Left ventricle myocardium inferior (tissue), 1 donor: ENCODE results near the gene STK11. TPM values are rescaled to one million over a fixed set of nuclear protein-coding genes. Genes with fewer than 3 reads are reported as not detected.

Experiments
- DNase-seq: peaks from one replicate; pipeline ENCODE4 v3.0.0-alpha.2; 2020
- H3K27ac ChIP-seq: fragments of 200-600 bp; replicated peaks from 2 replicates; pipeline ENCODE4 v1.8.0; 2021
- H3K27me3 ChIP-seq: fragments of 200-600 bp; 2 replicates; pipeline ENCODE4 v1.8.0; 2021; ENCODE audit warnings: low read depth
- H3K36me3 ChIP-seq: fragments of 200-600 bp; 2 replicates; pipeline ENCODE4 v1.8.0; 2021
- H3K4me1 ChIP-seq: fragments of 200-600 bp; 2 replicates; pipeline ENCODE4 v1.8.0; 2021
- H3K4me3 ChIP-seq: fragments of 200-600 bp; 2 replicates; pipeline ENCODE4 v1.8.0; 2021; ENCODE audit warnings: mild to moderate bottlenecking, moderate library complexity
- H3K9me3 ChIP-seq: fragments of 200-600 bp; replicated peaks from 2 replicates; pipeline ENCODE4 v1.8.0; 2021
- intact Hi-C: fragments of 100-400 bp; cut with micrococcal nuclease; formaldehyde crosslinking; loops from one replicate; pipeline ENCODE4 v1.11.0; 2022
- total RNA-seq: library from RNA; stranded (reverse); fragmentation: NEBNext Ultra II Directional; extraction: Animal tissue kit (Norgen Biotek cat#: 25700); gene quantifications from one replicate; pipeline ENCODE4 v1.2.1, GENCODE V29; 2021
- TF ChIP-seq, protein P1 (sequence below): fragments of 200-600 bp; IDR thresholded peaks from 2 replicates; pipeline ENCODE4 v1.8.0; 2021; ENCODE audit warnings: antibody characterized with exemption, mild to moderate bottlenecking, borderline replicate concordance
- donor health status: DM: no; HTN: yes; CAD: no; lungs with severe emphysema.

Gene STK11
- total RNA-seq, 1 donor from 2014 or later, result 50.1 TPM

GRCh38 chr19:1239796-1240737 is 34.5 kb downstream of the STK11 start:
- Histone ChIP-seq H3K9me3 (no peaks in the 10 kb centered on the region), H3K4me1 (peaks cover 75% of the 10 kb centered on the region), H3K4me3 (peak overlapping the region; percentile 90), H3K36me3 (no peaks in the 10 kb centered on the region), H3K27me3 (peaks cover 6% of the 10 kb centered on the region), H3K27ac (peak overlapping the region; percentile 100)
- intact Hi-C loops, result no loop called here
- peak; percentile 90 for DNase-seq
- TF ChIP-seq, protein P1, sequence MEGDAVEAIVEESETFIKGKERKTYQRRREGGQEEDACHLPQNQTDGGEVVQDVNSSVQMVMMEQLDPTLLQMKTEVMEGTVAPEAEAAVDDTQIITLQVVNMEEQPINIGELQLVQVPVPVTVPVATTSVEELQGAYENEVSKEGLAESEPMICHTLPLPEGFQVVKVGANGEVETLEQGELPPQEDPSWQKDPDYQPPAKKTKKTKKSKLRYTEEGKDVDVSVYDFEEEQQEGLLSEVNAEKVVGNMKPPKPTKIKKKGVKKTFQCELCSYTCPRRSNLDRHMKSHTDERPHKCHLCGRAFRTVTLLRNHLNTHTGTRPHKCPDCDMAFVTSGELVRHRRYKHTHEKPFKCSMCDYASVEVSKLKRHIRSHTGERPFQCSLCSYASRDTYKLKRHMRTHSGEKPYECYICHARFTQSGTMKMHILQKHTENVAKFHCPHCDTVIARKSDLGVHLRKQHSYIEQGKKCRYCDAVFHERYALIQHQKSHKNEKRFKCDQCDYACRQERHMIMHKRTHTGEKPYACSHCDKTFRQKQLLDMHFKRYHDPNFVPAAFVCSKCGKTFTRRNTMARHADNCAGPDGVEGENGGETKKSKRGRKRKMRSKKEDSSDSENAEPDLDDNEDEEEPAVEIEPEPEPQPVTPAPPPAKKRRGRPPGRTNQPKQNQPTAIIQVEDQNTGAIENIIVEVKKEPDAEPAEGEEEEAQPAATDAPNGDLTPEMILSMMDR, result peak; percentile 93

GRCh38 chr19:1240925-1241324 is 35.3 kb downstream of the STK11 start:
- Histone ChIP-seq H3K9me3 (no peaks in the 10 kb centered on the region), H3K27ac (peak overlapping the region; percentile 100), H3K4me1 (peaks cover 83% of the 10 kb centered on the region), H3K27me3 (peaks cover 6% of the 10 kb centered on the region), H3K36me3 (no peaks in the 10 kb centered on the region), H3K4me3 (peak overlapping the region; percentile 90)
- TF ChIP-seq, protein P1, result no peak
- intact Hi-C loops, result no loop called here
- DNase-seq, result no peak

DNA sequence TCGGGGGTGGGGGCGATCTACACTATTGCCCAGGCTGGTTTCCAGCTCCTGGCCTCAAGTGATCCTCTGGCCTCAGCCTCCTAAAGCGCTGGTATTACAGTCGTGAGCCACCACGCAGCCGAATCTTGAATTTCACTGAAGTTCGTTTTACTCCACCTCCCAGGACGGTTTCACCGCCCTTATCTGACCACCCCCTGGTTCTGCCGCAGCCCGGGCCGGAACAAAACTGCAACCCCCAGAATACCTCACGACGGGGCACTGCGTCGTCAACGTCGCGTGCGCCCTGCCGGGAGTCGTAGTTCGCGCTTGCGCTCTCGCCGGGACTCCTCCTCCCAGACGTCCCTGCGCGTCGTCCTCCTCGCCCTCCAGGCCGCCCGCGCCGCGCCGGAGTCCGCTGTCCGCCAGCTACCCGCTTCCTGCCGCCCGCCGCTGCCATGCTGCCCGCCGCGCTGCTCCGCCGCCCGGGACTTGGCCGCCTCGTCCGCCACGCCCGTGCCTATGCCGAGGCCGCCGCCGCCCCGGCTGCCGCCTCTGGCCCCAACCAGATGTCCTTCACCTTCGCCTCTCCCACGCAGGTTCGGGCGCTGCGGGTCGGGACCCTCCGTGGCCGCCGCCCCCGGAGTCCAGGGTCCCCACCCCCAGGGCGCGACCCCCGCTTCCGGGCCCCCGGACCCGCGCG is 36.0 kb downstream of the STK11 start, which contains the start of gene ATP5F1D:
ATP5F1D (plus strand) TSS at position 335 of the 679 bp plus-strand sequence; CDS start at position 435, 100 bp downstream.
- TF ChIP-seq, protein P1, result no peak
- Histone ChIP-seq H3K4me3 (peak within 1 kb of the TSS; percentile 90), H3K27ac (peak within 1 kb of the TSS; percentile 100), H3K36me3 (no peaks in the 10 kb centered on the region), H3K9me3 (no peaks in the 10 kb centered on the region), H3K27me3 (peaks cover 6% of the 10 kb centered on the region), H3K4me1 (peaks cover 87% of the 10 kb centered on the region)
- peak; percentile 96 for DNase-seq
- intact Hi-C loops, result no loop called here

DNA sequence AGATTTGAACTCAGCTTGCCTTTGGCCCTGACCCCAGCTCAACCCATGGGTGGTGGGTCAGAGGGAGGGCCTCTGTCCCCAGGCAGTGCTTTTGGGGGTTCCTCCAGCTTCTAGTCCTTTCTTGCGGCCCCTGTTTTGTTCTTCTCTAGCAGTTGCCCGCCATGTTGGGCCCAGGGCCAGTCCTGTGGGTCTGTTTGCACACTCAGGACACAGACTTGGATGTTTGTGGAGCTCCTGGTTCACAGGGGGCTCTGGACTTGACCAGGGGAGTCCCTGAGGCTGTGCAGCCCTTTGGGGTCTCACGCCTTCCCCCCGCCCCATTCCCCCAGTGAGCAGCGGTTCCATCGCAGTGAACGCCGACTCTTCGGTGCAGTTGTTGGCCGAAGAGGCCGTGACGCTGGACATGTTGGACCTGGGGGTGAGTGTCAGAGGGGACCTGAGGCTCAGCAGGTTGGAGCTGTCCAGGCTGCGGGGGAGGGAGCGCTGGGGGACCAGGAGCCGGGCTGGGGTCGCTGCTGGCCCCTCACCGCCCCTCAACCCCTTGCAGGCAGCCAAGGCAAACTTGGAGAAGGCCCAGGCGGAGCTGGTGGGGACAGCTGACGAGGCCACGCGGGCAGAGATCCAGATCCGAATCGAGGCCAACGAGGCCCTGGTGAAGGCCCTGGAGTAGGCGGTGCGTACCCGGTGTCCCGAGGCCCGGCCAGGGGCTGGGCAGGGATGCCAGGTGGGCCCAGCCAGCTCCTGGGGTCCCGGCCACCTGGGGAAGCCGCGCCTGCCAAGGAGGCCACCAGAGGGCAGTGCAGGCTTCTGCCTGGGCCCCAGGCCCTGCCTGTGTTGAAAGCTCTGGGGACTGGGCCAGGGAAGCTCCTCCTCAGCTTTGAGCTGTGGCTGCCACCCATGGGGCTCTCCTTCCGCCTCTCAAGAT is 38.5 kb downstream of the STK11 start:
- Histone ChIP-seq H3K36me3 (no peaks in the 10 kb centered on the region), H3K4me3 (peak overlapping the region; percentile 90), H3K27me3 (no peaks in the 10 kb centered on the region), H3K9me3 (no peaks in the 10 kb centered on the region), H3K27ac (peak overlapping the region; percentile 100), H3K4me1 (peaks cover 92% of the 10 kb centered on the region)
- intact Hi-C loops, result no loop called here
- peak; percentile 87 for DNase-seq
- TF ChIP-seq, protein P1, result peak; percentile 98
